Brain microvascular endothelial cell (primary cell): ENCODE data around the gene RHBDF2.

Experiments
- DNase-seq: peaks from one replicate; pipeline ENCODE4 v3.0.0-alpha.2; 2020
- H3K27ac ChIP-seq: fragments of 250-450 bp; sonication (Bioruptor Pico); 2 replicates; pipeline ENCODE4 v1.5.1; 2020; ENCODE audit warnings: mild to moderate bottlenecking, moderate library complexity
- H3K27me3 ChIP-seq: fragments of 250-450 bp; sonication (Bioruptor Pico); replicated peaks from 2 replicates; pipeline ENCODE4 v1.5.1; 2020; ENCODE audit warnings: mild to moderate bottlenecking
- H3K36me3 ChIP-seq: fragments of 250-450 bp; sonication (Bioruptor Pico); replicated peaks from 2 replicates; pipeline ENCODE4 v1.5.1; 2020; ENCODE audit warnings: mild to moderate bottlenecking
- H3K4me3 ChIP-seq: 2 replicates; pipeline ENCODE4 v1.5.1; 2011; ENCODE audit warnings: low read depth, mild to moderate bottlenecking, control low read depth, low read length, moderate library complexity
- CTCF ChIP-seq: IDR thresholded peaks from 2 replicates; pipeline ENCODE4 v1.5.1; 2011; ENCODE audit warnings: low read depth, mild to moderate bottlenecking, moderate library complexity, low read length, control low read depth, inconsistent platforms; ENCODE audit errors: missing control alignments
- in situ Hi-C: cut with HindIII; loops from 2 replicates; pipeline ENCODE4 v1.10.0; 2017; ENCODE audit warnings: low sequenced_read_pairs, low pct_ligation_motif_present

RHBDF2 gene

DNA sequence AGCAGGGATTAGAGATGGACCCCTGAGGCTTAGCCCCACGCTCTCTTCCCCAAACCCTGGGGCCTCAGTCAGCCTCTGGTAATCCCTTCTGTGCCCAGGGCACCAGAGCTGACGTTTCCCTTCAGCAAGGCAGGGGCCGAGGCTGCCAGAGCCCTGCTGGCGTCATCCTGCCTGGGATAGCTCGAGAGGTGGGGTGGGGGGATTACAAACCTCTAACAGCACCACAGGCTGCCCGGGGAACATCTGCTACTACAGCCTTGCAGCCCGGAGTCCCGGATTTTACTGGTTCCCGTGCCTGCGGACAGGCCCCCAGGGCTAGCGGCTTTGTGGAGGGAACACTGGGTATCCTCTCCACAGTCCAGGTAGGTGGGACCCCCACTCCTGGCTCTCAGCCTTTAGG, 33.9 kb downstream of the RHBDF2 start, which contains the start of gene AANAT:
AANAT (plus strand) TSS at position 238 of the 400 bp plus-strand sequence. CDS start 1,144 bp downstream, outside the sequence.
- Histone ChIP-seq H3K36me3 (peaks cover 11% of the 10 kb centered on the region), H3K27ac (no peak within 1 kb of the TSS), H3K27me3 (no peaks in the 10 kb centered on the region), H3K4me3 (no peak within 1 kb of the TSS)
- no peak for DNase-seq
- no peak for TF ChIP-seq CTCF
- in situ Hi-C loops: no loop called here

DNA sequence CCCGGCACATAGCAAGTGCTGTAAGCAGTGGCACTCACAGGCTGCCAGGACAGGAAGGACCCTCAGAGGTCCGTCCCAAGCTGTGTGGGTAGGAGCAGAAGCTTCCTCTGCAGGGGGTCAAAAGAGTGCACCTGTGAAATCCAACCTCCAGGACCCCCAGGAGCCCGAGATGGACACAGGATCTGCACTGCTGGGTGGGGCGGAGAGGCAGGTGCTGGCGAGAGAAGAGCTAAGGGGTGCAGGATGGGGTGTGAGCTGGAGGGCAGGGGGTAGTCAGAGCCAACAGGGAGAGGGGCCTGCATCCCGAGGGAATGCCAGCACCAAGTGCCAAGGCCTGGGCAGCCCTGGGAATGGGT, 34.5 kb downstream of the RHBDF2 start:
- H3K36me3 ChIP-seq: peaks cover 8% of the 10 kb centered on the region
- no peak for TF ChIP-seq CTCF
- H3K27ac ChIP-seq: no peak overlapping the region
- in situ Hi-C loops: no loop called here
- no peak for DNase-seq
- H3K27me3 ChIP-seq: no peaks in the 10 kb centered on the region
- no peak overlapping the region for H3K4me3 ChIP-seq

- in situ Hi-C loops: loop anchor here (5.0 kb wide), 1 partner anchor 45 kb away; no protein-coding TSS in a partner anchor
- no peak overlapping the region for H3K4me3 ChIP-seq
- H3K27ac ChIP-seq: no peak overlapping the region
- no peak for TF ChIP-seq CTCF
- no peaks in the 10 kb centered on the region for H3K36me3 ChIP-seq
- no peaks in the 10 kb centered on the region for H3K27me3 ChIP-seq
- DNase-seq: no peak
These were observed 38.5 kb downstream of the RHBDF2 start for GRCh38 chr17:76462556-76463290.

- Histone ChIP-seq H3K4me3 (no peak overlapping the region), H3K36me3 (no peaks in the 10 kb centered on the region), H3K27ac (no peak overlapping the region), H3K27me3 (no peaks in the 10 kb centered on the region)
- TF ChIP-seq CTCF: no peak
- in situ Hi-C loops: loop anchor here (5.0 kb wide), 1 partner anchor 45 kb away; no protein-coding TSS in a partner anchor
- no peak for DNase-seq
These were observed 39.3 kb downstream of the RHBDF2 start for GRCh38 chr17:76461765-76462555.

- Histone ChIP-seq H3K4me3 (no peak overlapping the region), H3K27me3 (no peaks in the 10 kb centered on the region), H3K36me3 (no peaks in the 10 kb centered on the region), H3K27ac (no peak overlapping the region)
- in situ Hi-C loops: loop anchor here (5.0 kb wide), 1 partner anchor 48 kb away; no protein-coding TSS in a partner anchor
- no peak for TF ChIP-seq CTCF
- no peak for DNase-seq
These were observed 41.5 kb downstream of the RHBDF2 start for GRCh38 chr17:76459674-76460073.
